ENCODE results near the gene PTGER4. TPM values are rescaled to one million over a fixed set of nuclear protein-coding genes. Genes with fewer than 3 reads are reported as not detected.

Gene PTGER4
- total and polyA plus RNA-seq, 2 of the 8 experiments (the other 6 are each of a cell fraction or from before 2014, with no cell fraction given) = 0.76 to 1.2 TPM

DNA sequence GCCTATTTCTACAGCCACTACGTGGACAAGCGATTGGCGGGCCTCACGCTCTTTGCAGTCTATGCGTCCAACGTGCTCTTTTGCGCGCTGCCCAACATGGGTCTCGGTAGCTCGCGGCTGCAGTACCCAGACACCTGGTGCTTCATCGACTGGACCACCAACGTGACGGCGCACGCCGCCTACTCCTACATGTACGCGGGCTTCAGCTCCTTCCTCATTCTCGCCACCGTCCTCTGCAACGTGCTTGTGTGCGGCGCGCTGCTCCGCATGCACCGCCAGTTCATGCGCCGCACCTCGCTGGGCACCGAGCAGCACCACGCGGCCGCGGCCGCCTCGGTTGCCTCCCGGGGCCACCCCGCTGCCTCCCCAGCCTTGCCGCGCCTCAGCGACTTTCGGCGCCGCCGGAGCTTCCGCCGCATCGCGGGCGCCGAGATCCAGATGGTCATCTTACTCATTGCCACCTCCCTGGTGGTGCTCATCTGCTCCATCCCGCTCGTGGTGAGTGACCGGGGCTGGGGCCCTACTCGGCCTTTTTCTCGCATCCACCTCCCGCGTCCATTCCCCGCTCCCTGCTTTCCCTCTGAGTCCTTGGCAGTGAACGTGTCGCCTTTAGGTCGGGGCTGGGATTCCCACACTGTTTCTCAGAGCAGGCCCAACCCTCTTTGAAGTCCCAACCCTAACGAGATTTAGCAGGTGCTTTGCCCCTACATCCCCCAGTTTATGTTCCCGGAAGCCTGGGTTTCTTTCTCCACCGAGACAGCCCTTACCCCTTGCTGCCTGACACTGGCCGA, 1.8 kb downstream of the PTGER4 start:
- Histone ChIP-seq H3K23ac (ENCODE audit: insufficient read length) (no peak overlapping the region), H3K4me3 (ENCODE audit: extremely low read depth in 1 of 4, insufficient read depth in 2 of 4, low read depth in 3 of 4, low read length in 4 of 4) (peak overlapping the region; percentile 55 to 84 (median 78)), H2BK120ac (replicated peaks; ENCODE audit: low read depth, low read length) (no peak overlapping the region), H4K8ac (ENCODE audit: extremely low read depth, insufficient read depth, low read length) (peak overlapping the region; percentile 66), H2BK5ac (ENCODE audit: low read depth, low read length) (no peak overlapping the region), H3K27ac (ENCODE audit: low read depth, low read length) (no peak overlapping the region), H3K56ac (replicated peaks; ENCODE audit: insufficient read length, low read depth, low read length) (no peak overlapping the region), H3K9ac (replicated peaks in 1 of 4; ENCODE audit: extremely low read depth in 1 of 4, low read depth in 3 of 4, low read length in 3 of 4) (no peak overlapping the region; a peak in 1 of 7 replicates), H2BK20ac (ENCODE audit: low read length) (no peak overlapping the region; the same call in 1 of the 2 replicates), H3K4me1 (replicated peaks in 1 of 4; ENCODE audit: control insufficient read depth in 3 of 4, insufficient read depth in 4 of 4, low read length in 3 of 4) (peaks cover 5 to 18% (median 14%) of the 10 kb centered on the region in 4 experiments), H3K4me2 (ENCODE audit: insufficient read depth in 1 of 2, low read depth in 2 of 2, low read length in 2 of 2) (peak overlapping the region; percentile 95 to 99), H4K5ac (ENCODE audit: insufficient read length, low read depth, low read length) (no peak overlapping the region), H2AK5ac (ENCODE audit: low read depth, low read length) (no peak overlapping the region), H3K18ac (ENCODE audit: extremely low read depth, low read length) (peak overlapping the region; percentile 63), H3K27me3 (replicated peaks in 1 of 4; ENCODE audit: control insufficient read depth in 3 of 4, extremely low read depth in 1 of 4, insufficient read depth in 3 of 4, low read length in 3 of 4) (peaks cover 23 to 38% (median 29%) of the 10 kb centered on the region in 4 experiments), H4K91ac (replicated peaks; ENCODE audit: insufficient read length, low read length) (no peak overlapping the region), H3K79me2 (ENCODE audit: control insufficient read depth in 1 of 2, insufficient read depth in 2 of 2, low read length in 2 of 2) (no peaks in the 10 kb centered on the region), H4K20me1 (replicated peaks in 1 of 2; ENCODE audit: control insufficient read depth in 1 of 2, insufficient read depth in 2 of 2, low read length in 2 of 2) (peaks cover 3 to 5% of the 10 kb centered on the region in 2 experiments), H2AFZ (ENCODE audit: low read length) (peak overlapping the region; percentile 89), H3K4ac (replicated peaks; ENCODE audit: insufficient read length, low read depth, low read length) (no peak overlapping the region), H2BK12ac (ENCODE audit: low read depth, low read length) (no peak overlapping the region; the same call in 1 of the 2 replicates), H3K36me3 (ENCODE audit: control insufficient read depth in 2 of 4, insufficient read depth in 4 of 4, low read length in 3 of 4) (no peaks in the 10 kb centered on the region), H2BK15ac (ENCODE audit: low read length) (peak overlapping the region; percentile 62; the same call in 1 of the 2 replicates), H3K23me2 (ENCODE audit: low read depth, low read length) (peaks cover 21% of the 10 kb centered on the region), H3K14ac (ENCODE audit: insufficient read length) (no peak overlapping the region), H3K79me1 (ENCODE audit: low read depth, low read length) (no peaks in the 10 kb centered on the region), H3K9me3 (ENCODE audit: insufficient read depth in 2 of 2, low read depth in 1 of 2, low read length in 1 of 2) (no peaks in the 10 kb centered on the region; a peak in 1 of 4 replicates)
- 4% methylated on average over 64 of the region's 67 CpGs; no CpG with 5 or more reads in 1 of the 2 experiments for WGBS, 2 experiments (ENCODE audit: extremely low coverage in 1 of 2, insufficient coverage in 1 of 2, insufficient read length in 1 of 2, insufficient replicate concordance in 2 of 2, low coverage in 1 of 2, low lambda C conversion rate in 2 of 2, missing lambda C conversion rate in 1 of 2)
- FAIRE-seq (no peak), DNase-seq (ENCODE audit: low read depth in 1 of 2, low spot score in 2 of 2) (peak in 1 of 2 experiments; percentile 71)
- ChIA-PET POLR2A (ENCODE audit: partially characterized antibody) (no interaction called here), CTCF (ENCODE audit: partially characterized antibody) (interaction anchor here (1.2 to 1.6 kb wide), 3 partner anchors 125 to 1082 kb away, joined by 3 to 5 read pairs (median 5); no protein-coding TSS in a partner anchor)
- TF ChIP-seq BACH1 (IDR thresholded peaks at IDR 0.05; ENCODE audit: low read length) = no peak
- no peak for TF ChIP-seq CHD1 (IDR thresholded peaks at IDR 0.05; ENCODE audit: low read depth, low read length)
- 0 out of 4 replicates have a peak, but pooled peaks of 1 of the 2 experiments have one; percentile 10 for TF ChIP-seq HDAC2 (IDR thresholded peaks at IDR 0.05; ENCODE audit: borderline replicate concordance in 1 of 2, low read depth in 2 of 2, low read length in 2 of 2)
- no peak for TF ChIP-seq TBP (IDR thresholded peaks at IDR 0.05; ENCODE audit: low read depth, low read length)
